Measurements from ENCODE around the gene ASPM. TPM values are rescaled to one million over a fixed set of nuclear protein-coding genes. Genes with fewer than 3 reads are reported as not detected.

ASPM gene
- total and polyA plus RNA-seq, 2 of the 8 experiments (the other 6 are each of a cell fraction or from before 2014, with no cell fraction given) = 5.1 to 50.3 TPM

- Histone ChIP-seq H3K79me1 (ENCODE audit: low read depth, low read length) (no peaks in the 10 kb centered on the region), H2BK12ac (ENCODE audit: low read depth, low read length) (no peak overlapping the region), H2AK5ac (ENCODE audit: low read depth, low read length) (no peak overlapping the region), H4K5ac (ENCODE audit: insufficient read length, low read depth, low read length) (no peak overlapping the region), H4K20me1 (replicated peaks in 1 of 2; ENCODE audit: control insufficient read depth in 1 of 2, insufficient read depth in 2 of 2, low read length in 2 of 2) (peaks cover 0 to 2% of the 10 kb centered on the region in 2 experiments), H3K36me3 (ENCODE audit: control insufficient read depth in 2 of 4, insufficient read depth in 4 of 4, low read length in 3 of 4) (peaks cover 0 to 4% (median 1%) of the 10 kb centered on the region in 4 experiments; a peak in 3 of 8 replicates), H3K14ac (ENCODE audit: insufficient read length) (no peak overlapping the region), H2BK20ac (ENCODE audit: low read length) (no peak overlapping the region), H2BK5ac (ENCODE audit: low read depth, low read length) (no peak overlapping the region), H3K4ac (replicated peaks; ENCODE audit: insufficient read length, low read depth, low read length) (no peak overlapping the region), H2AFZ (ENCODE audit: low read length) (no peak overlapping the region), H2BK15ac (ENCODE audit: low read length) (no peak overlapping the region), H3K79me2 (ENCODE audit: control insufficient read depth in 1 of 2, insufficient read depth in 2 of 2, low read length in 2 of 2) (no peaks in the 10 kb centered on the region), H4K91ac (replicated peaks; ENCODE audit: insufficient read length, low read length) (no peak overlapping the region), H3K9me3 (ENCODE audit: insufficient read depth in 2 of 2, low read depth in 1 of 2, low read length in 1 of 2) (no peaks in the 10 kb centered on the region), H3K4me2 (ENCODE audit: insufficient read depth in 1 of 2, low read depth in 2 of 2, low read length in 2 of 2) (no peak overlapping the region), H3K4me3 (ENCODE audit: extremely low read depth in 1 of 4, insufficient read depth in 2 of 4, low read depth in 3 of 4, low read length in 4 of 4) (no peak overlapping the region), H3K27ac (ENCODE audit: low read depth, low read length) (no peak overlapping the region), H3K18ac (ENCODE audit: extremely low read depth, low read length) (no peak overlapping the region), H2BK120ac (replicated peaks; ENCODE audit: low read depth, low read length) (no peak overlapping the region), H3K23ac (ENCODE audit: insufficient read length) (no peak overlapping the region), H4K8ac (ENCODE audit: extremely low read depth, insufficient read depth, low read length) (no peak overlapping the region), H3K23me2 (ENCODE audit: low read depth, low read length) (no peaks in the 10 kb centered on the region), H3K4me1 (replicated peaks in 1 of 4; ENCODE audit: control insufficient read depth in 3 of 4, insufficient read depth in 4 of 4, low read length in 3 of 4) (no peaks in the 10 kb centered on the region), H3K56ac (replicated peaks; ENCODE audit: insufficient read length, low read depth, low read length) (no peak overlapping the region), H3K27me3 (replicated peaks in 1 of 4; ENCODE audit: control insufficient read depth in 3 of 4, extremely low read depth in 1 of 4, insufficient read depth in 3 of 4, low read length in 3 of 4) (no peaks in the 10 kb centered on the region), H3K9ac (replicated peaks in 1 of 4; ENCODE audit: extremely low read depth in 1 of 4, low read depth in 3 of 4, low read length in 3 of 4) (no peak overlapping the region)
- DNase-seq (ENCODE audit: low read depth in 1 of 2, low spot score in 2 of 2) (no peak), FAIRE-seq (no peak)
- ChIA-PET POLR2A (ENCODE audit: partially characterized antibody) (no interaction called here), CTCF (ENCODE audit: partially characterized antibody) (no interaction called here)
- 95% methylated on average over 7 of the region's 7 CpGs; no CpG with 5 or more reads in 1 of the 2 experiments for WGBS, 2 experiments (ENCODE audit: extremely low coverage in 1 of 2, insufficient coverage in 1 of 2, insufficient read length in 1 of 2, insufficient replicate concordance in 2 of 2, low coverage in 1 of 2, low lambda C conversion rate in 2 of 2, missing lambda C conversion rate in 1 of 2)
- TF ChIP-seq RNF2 (IDR thresholded peaks at IDR 0.05; ENCODE audit: borderline replicate concordance, low read depth, low read length, missing control alignments, poor library complexity, severe bottlenecking) (no peak), POLR2AphosphoS5 (IDR thresholded peaks at IDR 0.05; ENCODE audit: low read depth, low read length) (no peak), KDM5A (IDR thresholded peaks at IDR 0.05; ENCODE audit: low read length) (no peak), CHD2 (IDR thresholded peaks at IDR 0.05; ENCODE audit: low read length) (no peak), E2F6 (IDR thresholded peaks at IDR 0.05) (no peak), ASH2L (IDR thresholded peaks at IDR 0.05; ENCODE audit: low read length) (no peak), TEAD4 (IDR thresholded peaks at IDR 0.05; ENCODE audit: low read depth, low read length) (no peak), SUZ12 (IDR thresholded peaks at IDR 0.05; ENCODE audit: low read length) (no peak), CTBP2 (IDR thresholded peaks at IDR 0.05; ENCODE audit: borderline replicate concordance, insufficient read depth, insufficient read length, low read length) (no peak), TAF1 (IDR thresholded peaks at IDR 0.05; ENCODE audit: low read depth, low read length) (no peak), SIN3A (conservative IDR thresholded peaks at IDR 0.05 in 1 of 2, IDR thresholded peaks at IDR 0.05 in 1 of 2; ENCODE audit: low read depth in 1 of 2, low read length in 2 of 2) (no peak), RFX5 (IDR thresholded peaks at IDR 0.05; ENCODE audit: borderline replicate concordance, low read depth, low read length) (no peak), CHD1 (IDR thresholded peaks at IDR 0.05; ENCODE audit: low read depth, low read length) (no peak), ZNF274 (IDR thresholded peaks at IDR 0.05; ENCODE audit: borderline replicate concordance, extremely low read depth, low read length) (no peak)
Observed at GRCh38 chr1:197159461-197159860, 13.0 kb upstream of the ASPM start.

Measured in H1 (cell line).